GM06990 (cell line): ENCODE measurements around the gene CCDC9B.

Experiments used
- DNase-seq: peaks from one replicate; pipeline ENCODE4 v3.0.0-alpha.2; 2011; ENCODE audit not compliant: insufficient read length; ENCODE audit errors: extremely low read depth
- H3K27me3 ChIP-seq: replicated peaks from 2 replicates; pipeline ENCODE4 v1.6.0; 2011; ENCODE audit warnings: low read length; ENCODE audit not compliant: control insufficient read depth, insufficient read depth
- H3K36me3 ChIP-seq: 2 replicates; pipeline ENCODE4 v1.5.1; 2011; ENCODE audit warnings: low read length; ENCODE audit not compliant: control insufficient read depth, insufficient read depth
- H3K4me3 ChIP-seq: replicated peaks from 2 replicates; pipeline ENCODE4 v1.5.1; 2011; ENCODE audit warnings: low read depth, mild to moderate bottlenecking, control low read depth, low read length
- TF ChIP-seq, protein P1 (sequence below): IDR thresholded peaks from 2 replicates; pipeline ENCODE4 v1.5.1; 2011; ENCODE audit warnings: low read length, control low read depth, mild to moderate bottlenecking, inconsistent platforms; ENCODE audit not compliant: insufficient read depth, poor library complexity, severe bottlenecking

CCDC9B gene

DNA sequence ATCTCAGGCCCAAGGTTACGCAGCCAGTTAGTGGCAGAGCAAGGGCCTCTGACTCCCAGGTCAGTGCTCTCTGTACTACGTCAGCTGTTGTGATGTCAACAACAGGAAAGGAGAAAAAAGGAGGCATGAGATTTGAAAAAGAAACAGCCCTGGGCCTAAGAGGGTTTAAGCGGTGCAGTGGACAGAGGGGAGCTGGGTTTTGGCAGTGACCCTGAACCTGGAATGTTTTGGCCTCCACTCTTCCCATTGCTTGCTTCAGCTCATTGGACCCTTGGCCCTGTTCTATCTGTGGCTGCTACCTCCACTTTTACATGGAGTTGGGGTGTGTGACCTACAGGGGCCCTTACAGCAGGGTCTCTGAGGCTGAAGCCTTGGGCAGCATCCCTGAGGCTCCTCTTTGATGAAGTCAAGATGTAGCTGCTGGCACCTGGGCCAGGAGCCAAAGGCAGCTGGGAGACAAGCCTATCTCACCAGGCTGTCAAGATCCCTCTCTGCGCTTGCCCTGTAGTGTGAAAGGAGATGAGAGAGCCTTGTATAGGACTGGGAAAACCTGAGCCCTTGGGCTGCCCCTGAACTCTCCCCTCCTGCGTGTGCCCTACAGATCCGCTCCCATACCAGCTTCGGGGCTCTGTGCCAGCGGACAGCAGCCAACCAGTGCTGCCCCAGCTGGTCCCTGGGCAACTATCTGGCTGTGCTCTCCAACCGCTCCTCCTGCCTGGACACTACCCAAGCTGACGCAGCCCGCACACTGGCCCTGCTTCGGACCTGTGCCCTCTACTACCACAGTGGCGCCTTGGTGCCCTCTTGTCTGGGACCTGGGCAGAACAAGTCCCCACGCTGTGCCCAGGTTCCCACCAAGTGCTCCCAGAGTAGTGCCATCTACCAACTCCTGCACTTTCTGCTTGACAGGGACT lies 26.0 kb upstream of the CCDC9B start:
- Histone ChIP-seq H3K4me3 (no peak overlapping the region), H3K27me3 (no peaks in the 10 kb centered on the region; the same call in 1 of the 2 replicates), H3K36me3 (no peaks in the 10 kb centered on the region)
- DNase-seq = no peak
- TF ChIP-seq, protein P1, sequence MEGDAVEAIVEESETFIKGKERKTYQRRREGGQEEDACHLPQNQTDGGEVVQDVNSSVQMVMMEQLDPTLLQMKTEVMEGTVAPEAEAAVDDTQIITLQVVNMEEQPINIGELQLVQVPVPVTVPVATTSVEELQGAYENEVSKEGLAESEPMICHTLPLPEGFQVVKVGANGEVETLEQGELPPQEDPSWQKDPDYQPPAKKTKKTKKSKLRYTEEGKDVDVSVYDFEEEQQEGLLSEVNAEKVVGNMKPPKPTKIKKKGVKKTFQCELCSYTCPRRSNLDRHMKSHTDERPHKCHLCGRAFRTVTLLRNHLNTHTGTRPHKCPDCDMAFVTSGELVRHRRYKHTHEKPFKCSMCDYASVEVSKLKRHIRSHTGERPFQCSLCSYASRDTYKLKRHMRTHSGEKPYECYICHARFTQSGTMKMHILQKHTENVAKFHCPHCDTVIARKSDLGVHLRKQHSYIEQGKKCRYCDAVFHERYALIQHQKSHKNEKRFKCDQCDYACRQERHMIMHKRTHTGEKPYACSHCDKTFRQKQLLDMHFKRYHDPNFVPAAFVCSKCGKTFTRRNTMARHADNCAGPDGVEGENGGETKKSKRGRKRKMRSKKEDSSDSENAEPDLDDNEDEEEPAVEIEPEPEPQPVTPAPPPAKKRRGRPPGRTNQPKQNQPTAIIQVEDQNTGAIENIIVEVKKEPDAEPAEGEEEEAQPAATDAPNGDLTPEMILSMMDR = no peak

DNA sequence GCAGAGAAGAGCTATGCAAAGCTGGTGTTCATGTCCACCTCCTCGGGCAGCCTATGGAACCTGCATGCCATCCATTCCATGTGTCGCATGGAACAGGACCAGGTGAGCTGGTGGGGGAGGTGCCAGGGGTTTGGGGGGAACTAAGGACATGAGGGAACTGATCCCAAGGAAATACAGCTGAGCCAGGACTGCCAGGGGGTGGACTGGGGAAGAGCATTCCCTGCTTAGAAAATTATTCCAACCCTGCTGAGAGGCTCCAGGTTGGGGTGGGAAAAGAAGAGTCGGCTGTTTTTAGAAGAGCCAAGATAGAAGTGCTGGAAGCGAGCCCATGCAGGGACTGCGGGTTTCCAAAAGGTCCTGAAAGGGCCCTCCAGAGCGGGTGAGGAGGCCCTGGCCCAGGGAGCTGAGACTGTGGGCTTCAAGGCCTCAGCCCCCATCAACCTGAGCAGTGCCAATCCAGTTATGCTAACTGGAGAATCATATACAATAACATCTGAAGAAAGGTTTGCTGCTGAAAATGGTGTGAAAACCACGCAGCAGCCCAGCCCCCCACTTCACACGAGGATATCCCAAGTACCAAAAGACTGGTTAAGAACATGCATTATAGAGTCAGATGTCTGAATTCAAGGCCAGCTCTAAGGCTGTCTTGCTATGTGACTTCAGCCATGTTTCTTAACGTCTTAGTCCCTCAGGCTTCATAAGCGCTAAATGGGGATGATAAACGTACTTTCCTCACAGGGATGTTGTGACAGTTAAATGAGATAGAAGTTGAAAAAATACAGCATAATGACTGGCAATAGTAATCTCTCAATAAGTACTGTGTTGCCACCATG lies 25.1 kb upstream of the CCDC9B start:
- no peak overlapping the region for H3K4me3 ChIP-seq
- no peaks in the 10 kb centered on the region for H3K36me3 ChIP-seq
- H3K27me3 ChIP-seq = no peaks in the 10 kb centered on the region; the same call in 1 of the 2 replicates
- no peak for DNase-seq
- TF ChIP-seq, protein P1 = no peak

DNA sequence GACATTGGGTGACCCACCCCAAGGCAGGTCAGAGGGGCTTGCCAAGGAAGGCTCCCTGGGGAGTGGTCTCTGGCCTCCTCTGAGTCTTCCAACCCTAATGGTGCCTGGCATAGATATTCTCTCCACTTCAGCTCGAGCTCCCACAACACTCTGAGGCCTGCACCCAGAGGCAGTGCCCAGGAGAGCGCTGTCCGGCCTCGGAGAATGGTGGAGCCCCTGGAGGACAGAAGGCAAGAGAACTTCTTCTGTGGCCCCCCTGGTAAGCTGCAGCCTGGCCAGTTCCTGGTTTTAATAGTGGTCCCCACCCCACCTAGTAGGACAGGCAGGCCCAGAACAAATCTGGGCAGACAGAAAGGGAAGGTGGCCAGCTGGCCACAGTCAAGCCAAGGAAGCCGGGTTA lies 24.3 kb upstream of the CCDC9B start:
- TF ChIP-seq, protein P1 = no peak
- Histone ChIP-seq H3K4me3 (no peak overlapping the region), H3K36me3 (no peaks in the 10 kb centered on the region), H3K27me3 (no peaks in the 10 kb centered on the region; the same call in 1 of the 2 replicates)
- DNase-seq = no peak

DNA sequence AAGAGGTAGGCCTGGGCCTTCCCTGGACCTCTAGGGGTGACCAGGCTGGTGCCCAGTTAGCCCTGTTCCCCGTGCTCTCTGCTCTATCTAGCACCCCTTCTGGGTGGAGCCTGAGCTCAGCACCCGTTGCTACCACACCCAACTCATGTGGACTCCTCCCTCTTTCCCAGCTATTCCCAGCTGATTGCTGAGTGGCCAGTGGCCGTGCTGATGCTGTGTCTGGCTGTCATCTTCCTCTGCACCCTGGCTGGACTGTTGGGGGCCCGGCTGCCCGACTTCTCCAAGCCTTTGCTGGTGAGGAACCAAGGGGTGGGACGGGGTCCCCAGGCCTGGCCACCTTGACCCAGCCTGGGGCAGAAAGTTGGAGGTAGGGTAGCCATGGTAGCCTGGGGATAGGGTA lies 23.5 kb upstream of the CCDC9B start:
- TF ChIP-seq, protein P1 = no peak
- H3K27me3 ChIP-seq = no peaks in the 10 kb centered on the region; the same call in 1 of the 2 replicates
- no peak overlapping the region for H3K4me3 ChIP-seq
- H3K36me3 ChIP-seq = no peaks in the 10 kb centered on the region
- DNase-seq = no peak

DNA sequence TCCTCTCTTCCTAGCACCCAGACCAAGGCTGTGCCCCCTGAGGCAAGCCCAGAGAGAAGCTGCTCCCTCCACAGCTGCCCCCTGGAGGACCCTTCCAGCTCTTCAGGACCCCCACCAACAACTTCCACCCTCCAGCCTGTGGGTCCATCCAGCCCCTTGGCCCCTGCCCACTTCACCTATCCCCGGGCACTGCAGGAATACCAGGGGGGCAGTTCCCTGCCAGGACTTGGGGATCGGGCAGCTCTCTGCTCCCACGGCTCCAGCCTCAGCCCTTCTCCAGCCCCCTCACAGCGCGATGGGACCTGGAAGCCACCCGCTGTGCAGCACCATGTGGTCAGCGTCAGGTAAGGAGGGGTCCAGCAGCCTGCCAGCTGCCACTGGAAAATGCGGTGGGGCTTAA lies 22.9 kb upstream of the CCDC9B start:
- Histone ChIP-seq H3K36me3 (no peaks in the 10 kb centered on the region), H3K27me3 (no peaks in the 10 kb centered on the region; the same call in 1 of the 2 replicates), H3K4me3 (no peak overlapping the region)
- TF ChIP-seq, protein P1 = no peak
- no peak for DNase-seq
